ENCODE results near the gene C9orf152.
"Not testable (repeated sequence)": the region's sequence is repeated elsewhere in the genome, so short reads cannot be mapped to it uniquely, and the experiment has no call there.

The C9orf152 gene

DNA sequence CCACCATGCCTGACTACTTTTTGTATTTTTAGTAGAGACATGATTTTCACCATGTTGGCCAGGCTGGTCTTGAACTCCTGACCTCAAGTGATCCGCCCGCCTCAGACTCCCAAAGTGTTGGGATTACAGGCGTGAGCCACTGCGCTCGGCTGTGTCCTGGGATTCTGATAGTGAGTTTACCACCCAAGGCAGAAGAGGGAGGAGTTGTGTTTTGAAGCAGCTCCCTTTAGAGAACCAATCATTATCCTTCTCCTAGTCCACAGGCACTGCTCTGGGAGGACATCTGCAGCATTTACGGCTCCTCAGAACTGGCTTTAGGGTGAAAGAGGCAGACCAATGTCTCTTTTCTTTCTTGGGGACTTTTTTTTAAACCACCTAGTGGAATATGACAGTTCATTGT is 5.7 kb downstream of the C9orf152 start:
- no peak overlapping the region for H3K9ac ChIP-seq
- no peak overlapping the region for H3K27ac ChIP-seq
- H3K4me1 ChIP-seq (ENCODE audit: low read depth, poor library complexity, severe bottlenecking): no peaks in the 10 kb centered on the region

DNA sequence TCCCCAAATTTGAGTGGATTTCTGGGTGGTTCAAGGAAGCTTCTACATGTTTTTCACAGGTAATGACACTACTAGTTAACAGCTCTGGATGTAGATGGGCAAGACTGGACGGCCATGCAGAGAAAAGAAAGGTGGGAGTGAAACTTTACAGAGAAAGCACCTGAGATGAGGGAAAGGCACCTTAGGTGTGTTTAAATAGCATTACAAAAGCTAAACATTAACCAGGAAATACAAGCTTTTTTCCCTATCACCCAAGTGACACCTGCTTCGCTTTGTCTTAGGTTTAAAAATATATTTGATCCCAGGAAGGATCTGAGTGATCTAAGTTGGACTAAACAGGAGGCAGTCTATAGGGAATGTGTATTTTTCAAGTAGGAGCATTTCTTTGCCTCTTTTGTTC is 8.3 kb downstream of the C9orf152 start:
- no peak overlapping the region for H3K27ac ChIP-seq
- no peak overlapping the region for H3K9ac ChIP-seq
- H3K36me3 ChIP-seq (ENCODE audit: insufficient read depth): no peaks in the 10 kb centered on the region
- no peaks in the 10 kb centered on the region for H3K79me2 ChIP-seq (ENCODE audit: insufficient read depth, low read depth)
- TF ChIP-seq CTCF (conservative IDR thresholded peaks at IDR 0.05; ENCODE audit: low read depth, low read length): no peak
- H3K4me3 ChIP-seq (IDR thresholded peaks at IDR 0.05; ENCODE audit: insufficient read depth, low read depth, low read length): no peak overlapping the region
- no peaks in the 10 kb centered on the region for H3K4me1 ChIP-seq (ENCODE audit: low read depth, poor library complexity, severe bottlenecking)
- H2AFZ ChIP-seq (ENCODE audit: low read depth): no peak overlapping the region
- no peak overlapping the region for H3K4me2 ChIP-seq
- no peaks in the 10 kb centered on the region for H3K27me3 ChIP-seq (ENCODE audit: insufficient read depth, low read depth)
- H4K20me1 ChIP-seq (ENCODE audit: insufficient read depth): no peaks in the 10 kb centered on the region

More for the DNA sequence above, 5.7 kb downstream of the C9orf152 start:
- no peak overlapping the region for H3K4me3 ChIP-seq (IDR thresholded peaks at IDR 0.05; ENCODE audit: insufficient read depth, low read depth, low read length)
- H3K4me2 ChIP-seq: no peak overlapping the region
- TF ChIP-seq CTCF (conservative IDR thresholded peaks at IDR 0.05; ENCODE audit: low read depth, low read length): no peak
- H3K27me3 ChIP-seq (ENCODE audit: insufficient read depth, low read depth): no peaks in the 10 kb centered on the region
- H2AFZ ChIP-seq (ENCODE audit: low read depth): no peak overlapping the region
- no peaks in the 10 kb centered on the region for H3K36me3 ChIP-seq (ENCODE audit: insufficient read depth)
- no peaks in the 10 kb centered on the region for H4K20me1 ChIP-seq (ENCODE audit: insufficient read depth)
- no peaks in the 10 kb centered on the region for H3K79me2 ChIP-seq (ENCODE audit: insufficient read depth, low read depth)

DNA sequence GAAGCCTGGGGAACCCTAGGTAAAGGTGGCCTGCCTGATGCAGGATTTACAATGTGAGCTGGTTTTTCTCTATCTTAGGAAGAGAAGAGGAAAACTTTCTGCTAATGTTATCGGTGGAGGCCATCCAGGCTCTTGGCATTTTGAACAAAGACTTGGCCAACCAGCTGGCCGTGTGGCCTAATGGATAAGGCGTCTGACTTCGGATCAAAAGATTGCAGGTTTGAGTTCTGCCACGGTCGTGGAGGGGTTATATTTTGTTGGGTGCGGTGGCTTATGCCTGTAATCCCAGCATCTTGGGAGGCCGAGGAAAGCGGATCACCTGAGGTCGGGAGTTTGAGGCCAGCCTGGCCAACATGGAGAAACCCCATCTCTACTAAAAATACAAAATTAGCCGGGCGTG is 9.6 kb downstream of the C9orf152 start:
- H3K4me3 ChIP-seq (IDR thresholded peaks at IDR 0.05; ENCODE audit: insufficient read depth, low read depth, low read length): no peak overlapping the region
- H3K27me3 ChIP-seq (ENCODE audit: insufficient read depth, low read depth): no peaks in the 10 kb centered on the region
- no peak overlapping the region for H3K27ac ChIP-seq
- H3K4me1 ChIP-seq (ENCODE audit: low read depth, poor library complexity, severe bottlenecking): no peaks in the 10 kb centered on the region
- H3K9ac ChIP-seq: no peak overlapping the region
- no peak for TF ChIP-seq CTCF (conservative IDR thresholded peaks at IDR 0.05; ENCODE audit: low read depth, low read length)
- no peaks in the 10 kb centered on the region for H3K79me2 ChIP-seq (ENCODE audit: insufficient read depth, low read depth)
- no peak overlapping the region for H3K4me2 ChIP-seq
- no peak overlapping the region for H2AFZ ChIP-seq (ENCODE audit: low read depth)
- H3K36me3 ChIP-seq (ENCODE audit: insufficient read depth): no peaks in the 10 kb centered on the region
- H4K20me1 ChIP-seq (ENCODE audit: insufficient read depth): no peaks in the 10 kb centered on the region

GRCh38 chr9:110197330-110198187 is 10.4 kb downstream of the C9orf152 start:
- no peak overlapping the region for H3K27ac ChIP-seq
- no peaks in the 10 kb centered on the region for H3K36me3 ChIP-seq (ENCODE audit: insufficient read depth)
- no peak overlapping the region for H3K4me3 ChIP-seq (IDR thresholded peaks at IDR 0.05; ENCODE audit: insufficient read depth, low read depth, low read length)
- peaks cover 7% of the 10 kb centered on the region for H3K4me1 ChIP-seq (ENCODE audit: low read depth, poor library complexity, severe bottlenecking)
- TF ChIP-seq CTCF (conservative IDR thresholded peaks at IDR 0.05; ENCODE audit: low read depth, low read length): no peak
- H3K79me2 ChIP-seq (ENCODE audit: insufficient read depth, low read depth): no peaks in the 10 kb centered on the region
- H2AFZ ChIP-seq (ENCODE audit: low read depth): no peak overlapping the region
- H4K20me1 ChIP-seq (ENCODE audit: insufficient read depth): no peaks in the 10 kb centered on the region
- H3K27me3 ChIP-seq (ENCODE audit: insufficient read depth, low read depth): no peaks in the 10 kb centered on the region
- no peak overlapping the region for H3K9ac ChIP-seq
- no peak overlapping the region for H3K4me2 ChIP-seq

GRCh38 chr9:110196084-110196499 is 11.9 kb downstream of the C9orf152 start:
- H4K20me1 ChIP-seq (ENCODE audit: insufficient read depth); H3K79me2 ChIP-seq (ENCODE audit: insufficient read depth, low read depth); H3K27ac ChIP-seq; H2AFZ ChIP-seq (ENCODE audit: low read depth); H3K36me3 ChIP-seq (ENCODE audit: insufficient read depth); H3K4me2 ChIP-seq; H3K27me3 ChIP-seq (ENCODE audit: insufficient read depth, low read depth); H3K4me1 ChIP-seq (ENCODE audit: low read depth, poor library complexity, severe bottlenecking); H3K4me3 ChIP-seq (IDR thresholded peaks at IDR 0.05; ENCODE audit: insufficient read depth, low read depth, low read length); H3K9ac ChIP-seq: not testable (repeated sequence)
